WTC11 (cell line): ENCODE data around the gene UPF3B. TPM values are rescaled to one million over a fixed set of nuclear protein-coding genes. Genes with fewer than 3 reads are reported as not detected.
"Not testable (repeated sequence)": the region's sequence is repeated elsewhere in the genome, so short reads cannot be mapped to it uniquely, and the experiment has no call there.

Source experiments
- ATAC-seq: fragments of 200-7000 bp; cut with Tn5 transposase; 2 replicates; pipeline ENCODE4 v1.10.0; 2021; ENCODE audit warnings: mild to moderate bottlenecking, moderate library complexity
- CTCF ChIA-PET: fragments of 300-600 bp; sonication (Branson Sonifier 250); formaldehyde crosslinking; loops from one replicate; lab custom pipeline; 2021; ENCODE audit warnings: antibody characterized with exemption; lab: Charles Lee
- POLR2A ChIA-PET: fragments of 350-600 bp; sonication (Branson Sonifier 250); formaldehyde crosslinking; loops from one replicate; lab custom pipeline; 2021; ENCODE audit warnings: antibody characterized with exemption; lab: Charles Lee
- DNase-seq: peaks from one replicate; pipeline ENCODE4 v3.0.0; 2021; ENCODE audit warnings: low spot score
- H3K27ac Mint-ChIP-seq: 2 replicates; pipeline ENCODE4 v1.8.0; 2021; ENCODE audit warnings: mixed read lengths
- H3K27me3 Mint-ChIP-seq: 2 replicates; pipeline ENCODE4 v1.8.0; 2021; ENCODE audit warnings: low read depth, mild to moderate bottlenecking, moderate library complexity, mixed read lengths
- H3K36me3 Mint-ChIP-seq: 2 replicates; pipeline ENCODE4 v1.8.0; 2021; ENCODE audit warnings: mixed read lengths
- H3K4me1 Mint-ChIP-seq: 2 replicates; pipeline ENCODE4 v1.8.0; 2022; ENCODE audit warnings: mixed read lengths
- H3K4me3 Mint-ChIP-seq: 2 replicates; pipeline ENCODE4 v1.8.0; 2021; ENCODE audit warnings: mild to moderate bottlenecking, moderate library complexity, mixed read lengths
- H3K9me3 Mint-ChIP-seq: 2 replicates; pipeline ENCODE4 v1.8.0; 2021; ENCODE audit warnings: mixed read lengths
- AFF4 ChIP-seq: sonication (generic); formaldehyde crosslinking; IDR thresholded peaks from 2 replicates; pipeline ENCODE4 v1.8.1; 2023; ENCODE audit warnings: mild to moderate bottlenecking, missing genetic modification reagents, borderline replicate concordance
- ARID4B ChIP-seq: sonication (generic); formaldehyde crosslinking; IDR thresholded peaks from 2 replicates; pipeline ENCODE4 v1.8.0; 2023; ENCODE audit warnings: missing genetic modification reagents, mild to moderate bottlenecking, borderline replicate concordance
- CBFB ChIP-seq: sonication (generic); formaldehyde crosslinking; IDR thresholded peaks from 2 replicates; pipeline ENCODE4 v1.8.1; 2022; ENCODE audit warnings: mild to moderate bottlenecking, low read depth, missing genetic modification reagents
- E2F4 ChIP-seq: sonication (generic); formaldehyde crosslinking; IDR thresholded peaks from 2 replicates; pipeline ENCODE4 v1.8.1; 2022; ENCODE audit warnings: low read depth, mild to moderate bottlenecking, moderate library complexity, missing genetic modification reagents, borderline replicate concordance
- ELF4 ChIP-seq: sonication (generic); formaldehyde crosslinking; IDR thresholded peaks from 2 replicates; pipeline ENCODE4 v1.8.1; 2022; ENCODE audit warnings: low read depth, mild to moderate bottlenecking, moderate library complexity, missing genetic modification reagents
- ESRRA ChIP-seq: sonication (generic); formaldehyde crosslinking; IDR thresholded peaks from 2 replicates; pipeline ENCODE4 v1.8.1; 2022; ENCODE audit warnings: mild to moderate bottlenecking, missing genetic modification reagents, borderline replicate concordance
- GABPB1 ChIP-seq: sonication (generic); formaldehyde crosslinking; IDR thresholded peaks from 2 replicates; pipeline ENCODE4 v1.8.1; 2023; ENCODE audit warnings: mild to moderate bottlenecking, missing genetic modification reagents
- PRRX2 ChIP-seq: fragments of 250-450 bp; sonication (Bioruptor Pico); IDR thresholded peaks from 2 replicates; pipeline ENCODE4 v1.8.0; 2021; ENCODE audit warnings: mild to moderate bottlenecking
- SP1 ChIP-seq: sonication (generic); formaldehyde crosslinking; conservative IDR thresholded peaks from 2 replicates; pipeline ENCODE4 v1.8.1; 2022; ENCODE audit warnings: missing genetic modification reagents
- TEAD1 ChIP-seq: sonication (generic); formaldehyde crosslinking; IDR thresholded peaks from 2 replicates; pipeline ENCODE4 v1.8.0; 2022; ENCODE audit warnings: mild to moderate bottlenecking, missing genetic modification reagents
- ZBTB43 ChIP-seq: sonication (generic); formaldehyde crosslinking; IDR thresholded peaks from 2 replicates; pipeline ENCODE4 v1.8.1; 2023; ENCODE audit warnings: mild to moderate bottlenecking, missing genetic modification reagents
- ZNF121 ChIP-seq: sonication (generic); formaldehyde crosslinking; IDR thresholded peaks from 2 replicates; pipeline ENCODE4 v1.8.0; 2023; ENCODE audit warnings: missing genetic modification reagents
- ZNF281 ChIP-seq: sonication (generic); formaldehyde crosslinking; IDR thresholded peaks from 2 replicates; pipeline ENCODE4 v1.8.0; 2023; ENCODE audit warnings: mild to moderate bottlenecking, missing genetic modification reagents
- ZNF416 ChIP-seq: fragments of 250-450 bp; sonication (Bioruptor Pico); IDR thresholded peaks from 2 replicates; pipeline ENCODE4 v1.9.0; 2021; ENCODE audit warnings: mild to moderate bottlenecking, inconsistent platforms
- ZNF512 ChIP-seq: sonication (generic); formaldehyde crosslinking; IDR thresholded peaks from 2 replicates; pipeline ENCODE4 v1.8.1; 2022; ENCODE audit warnings: missing genetic modification reagents, borderline replicate concordance
- ZNF671 ChIP-seq: fragments of 250-450 bp; sonication (Bioruptor Pico); IDR thresholded peaks from 2 replicates; pipeline ENCODE4 v1.8.0; 2021; ENCODE audit warnings: mild to moderate bottlenecking
- ZSCAN18 ChIP-seq: fragments of 250-450 bp; sonication (Bioruptor Pico); IDR thresholded peaks from 2 replicates; pipeline ENCODE4 v2.1.2; 2022; ENCODE audit warnings: mild to moderate bottlenecking, moderate library complexity
- total RNA-seq: library from RNA; stranded (reverse); gene quantifications from 3 replicates; pipeline ENCODE4 v1.2.3, GENCODE V29; 2021

The UPF3B gene
- total RNA-seq, 1 experiment from 2014 or later, result 19.2 TPM

GRCh38 chrX:119828446-119828845, 24.3 kb downstream of the UPF3B start (continued):
- TF ChIP-seq SP1 (CRISPR knock-in tag) (no peak), ESRRA (no peak), ZBTB43 (CRISPR knock-in tag) (no peak), ZNF416 (no peak), TEAD1 (no peak), GABPB1 (CRISPR knock-in tag) (no peak)

- ATAC-seq (no peak), DNase-seq (no peak)
- Mint-ChIP-seq H3K9me3 (no peaks in the 10 kb centered on the region), H3K4me1 (no peaks in the 10 kb centered on the region), H3K36me3 (peaks cover 19% of the 10 kb centered on the region), H3K27ac (no peak overlapping the region), H3K4me3 (no peak overlapping the region), H3K27me3 (no peaks in the 10 kb centered on the region)
- ChIA-PET CTCF (no interaction called here), POLR2A (no interaction called here)
- no peak for TF ChIP-seq CBFB (CRISPR knock-in tag)
- no peak for TF ChIP-seq E2F4 (CRISPR knock-in tag)
- TF ChIP-seq AFF4 (CRISPR knock-in tag), result no peak
- no peak for TF ChIP-seq ARID4B
- TF ChIP-seq ZNF281 (CRISPR knock-in tag), result no peak
- no peak for TF ChIP-seq PRRX2
- TF ChIP-seq ZNF512 (CRISPR knock-in tag), result no peak
- no peak for TF ChIP-seq ZSCAN18 (CRISPR knock-in tag)
- TF ChIP-seq ELF4, result no peak
- no peak for TF ChIP-seq ZNF121 (CRISPR knock-in tag)
- TF ChIP-seq ZNF671 (CRISPR knock-in tag), result no peak
These were observed 26.3 kb downstream of the UPF3B start for GRCh38 chrX:119826399-119826959.

- CTCF ChIA-PET, ATAC-seq, DNase-seq, H3K9me3 Mint-ChIP-seq, H3K4me3 Mint-ChIP-seq, H3K27me3 Mint-ChIP-seq, H3K4me1 Mint-ChIP-seq, POLR2A ChIA-PET, H3K36me3 Mint-ChIP-seq, H3K27ac Mint-ChIP-seq: not testable (repeated sequence)
These were observed 28.5 kb downstream of the UPF3B start for GRCh38 chrX:119824221-119824620.
